Upper lobe of left lung (tissue), 4 donors: ENCODE results near the gene MLPH.

Source experiments
- EP300 ChIP-seq, 4 donors: sonication (generic); formaldehyde crosslinking; IDR thresholded peaks; one replicate each; pipeline ENCODE4 v1.5.1; 2017; ENCODE audit warnings: antibody characterized with exemption in 4 of 4, control low read depth in 2 of 4
- TF ChIP-seq, protein P1 (sequence below), 6 experiments: fragments of 450-650 bp in 4 of 6; fragments of 200-600 bp in 2 of 6; sonication (generic) in 2 of 6; IDR thresholded peaks; one replicate each; pipeline ENCODE4 v1.5.1; 2016 to 2019; ENCODE audit warnings: antibody characterized with exemption in 6 of 6

GRCh38 chr2:237539681-237540080 lies 52.6 kb downstream of the MLPH start:
- TF ChIP-seq EP300 (IDR thresholded peaks at IDR 0.05) = no peak
- TF ChIP-seq, protein P1, sequence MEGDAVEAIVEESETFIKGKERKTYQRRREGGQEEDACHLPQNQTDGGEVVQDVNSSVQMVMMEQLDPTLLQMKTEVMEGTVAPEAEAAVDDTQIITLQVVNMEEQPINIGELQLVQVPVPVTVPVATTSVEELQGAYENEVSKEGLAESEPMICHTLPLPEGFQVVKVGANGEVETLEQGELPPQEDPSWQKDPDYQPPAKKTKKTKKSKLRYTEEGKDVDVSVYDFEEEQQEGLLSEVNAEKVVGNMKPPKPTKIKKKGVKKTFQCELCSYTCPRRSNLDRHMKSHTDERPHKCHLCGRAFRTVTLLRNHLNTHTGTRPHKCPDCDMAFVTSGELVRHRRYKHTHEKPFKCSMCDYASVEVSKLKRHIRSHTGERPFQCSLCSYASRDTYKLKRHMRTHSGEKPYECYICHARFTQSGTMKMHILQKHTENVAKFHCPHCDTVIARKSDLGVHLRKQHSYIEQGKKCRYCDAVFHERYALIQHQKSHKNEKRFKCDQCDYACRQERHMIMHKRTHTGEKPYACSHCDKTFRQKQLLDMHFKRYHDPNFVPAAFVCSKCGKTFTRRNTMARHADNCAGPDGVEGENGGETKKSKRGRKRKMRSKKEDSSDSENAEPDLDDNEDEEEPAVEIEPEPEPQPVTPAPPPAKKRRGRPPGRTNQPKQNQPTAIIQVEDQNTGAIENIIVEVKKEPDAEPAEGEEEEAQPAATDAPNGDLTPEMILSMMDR (IDR thresholded peaks at IDR 0.05) = no peak
